Endodermal cell (in vitro differentiated cells): ENCODE measurements around the gene CERS5. TPM values are rescaled to one million over a fixed set of nuclear protein-coding genes. Genes with fewer than 3 reads are reported as not detected.
A peak's percentile ranks its signal among the peaks of the same experiment; 100 is the strongest.

Experiments used
- DNase-seq: peaks from one replicate; pipeline ENCODE4 v3.0.0-alpha.2; 2017
- H3K27ac ChIP-seq: 2 replicates; pipeline ENCODE4 v1.5.1; 2013; ENCODE audit warnings: mild to moderate bottlenecking, low read depth, low read length, moderate library complexity
- H3K27me3 ChIP-seq: 2 replicates; pipeline ENCODE4 v1.6.1; 2013; ENCODE audit warnings: mild to moderate bottlenecking, low read length, moderate library complexity; ENCODE audit not compliant: insufficient read depth, control insufficient read depth, poor library complexity, severe bottlenecking
- H3K36me3 ChIP-seq: 2 replicates; pipeline ENCODE4 v1.7.0; 2013; ENCODE audit warnings: mild to moderate bottlenecking, low read length, moderate library complexity; ENCODE audit not compliant: control insufficient read depth, insufficient read depth
- H3K4me1 ChIP-seq: one replicate; pipeline ENCODE4 v1.7.0; 2013; ENCODE audit warnings: low read length; ENCODE audit not compliant: control insufficient read depth, insufficient read depth
- H3K4me3 ChIP-seq: 2 replicates; pipeline ENCODE4 v1.5.1; 2013; ENCODE audit warnings: mild to moderate bottlenecking, low read length, moderate library complexity
- H3K9ac ChIP-seq: 2 replicates; pipeline ENCODE4 v1.6.1; 2013; ENCODE audit warnings: mild to moderate bottlenecking, low read length, moderate library complexity; ENCODE audit not compliant: poor library complexity, severe bottlenecking; ENCODE audit errors: extremely low read depth
- H3K9me3 ChIP-seq: 2 replicates; pipeline ENCODE4 v1.6.1; 2013; ENCODE audit warnings: mild to moderate bottlenecking, low read length, moderate library complexity; ENCODE audit not compliant: control insufficient read depth
- H3K27ac Mint-ChIP-seq: 2 replicates; pipeline ENCODE4 v1.8.0; 2020; ENCODE audit warnings: mixed read lengths
- H3K27me3 Mint-ChIP-seq: 2 replicates; pipeline ENCODE4 v1.8.0; 2021; ENCODE audit warnings: mild to moderate bottlenecking, mixed read lengths; ENCODE audit not compliant: insufficient read depth
- H3K36me3 Mint-ChIP-seq: 2 replicates; pipeline ENCODE4 v1.8.0; 2020; ENCODE audit warnings: low read depth, mixed read lengths
- H3K4me1 Mint-ChIP-seq: 2 replicates; pipeline ENCODE4 v1.8.0; 2020; ENCODE audit warnings: mixed read lengths
- H3K4me3 Mint-ChIP-seq: 2 replicates; pipeline ENCODE4 v1.8.0; 2020; ENCODE audit warnings: mild to moderate bottlenecking, moderate library complexity, mixed read lengths
- H3K9me3 Mint-ChIP-seq: 2 replicates; pipeline ENCODE4 v1.8.0; 2020; ENCODE audit warnings: mild to moderate bottlenecking, mixed read lengths
- CTCF ChIP-seq: fragments of 200-600 bp; sonication (generic); conservative IDR thresholded peaks from 2 replicates; pipeline ENCODE4 v1.5.0; 2021; ENCODE audit warnings: antibody characterized with exemption, mild to moderate bottlenecking
- WGBS, 2 experiments: methylation state at CpG; one replicate each; pipeline versions ENCODE4 v1.1.5 to v1.1.7; 2013; ENCODE audit warnings: missing lambda C conversion rate in 2 of 2, mixed read lengths in 1 of 2; ENCODE audit not compliant: insufficient coverage in 1 of 2, insufficient read length in 1 of 2; 5-methylcytosine and 5-hydroxymethylcytosine counted together
- total RNA-seq, 2 donors: library from RNA; stranded (reverse); fragmentation: NEBNext Ultra II Directional in 1 of 2; extraction: Animal tissue kit (Norgen Biotek cat#: 25700) in 1 of 2; gene quantifications; 2 replicates in 1 of 2; 3 replicates in 1 of 2; pipeline ENCODE4 v1.2.1, GENCODE V29; 2021

The CERS5 gene
- total RNA-seq, 2 donors from 2014 or later, result 59.7 to 65.5 TPM

GRCh38 chr12:50111693-50112455 lies 55.3 kb downstream of the CERS5 start, which contains the start of gene COX14:
TSS of gene COX14 (plus strand) at chr12:50112236. CDS start at chr12:50120044, 7,808 bp downstream.
- Histone ChIP-seq H3K27ac (peak within 1 kb of the TSS; percentile 85), H3K36me3 (peaks cover 5% of the 10 kb centered on the region), H3K27me3 (no peaks in the 10 kb centered on the region), H3K9me3 (no peaks in the 10 kb centered on the region), H3K4me3 (peak within 1 kb of the TSS; percentile 99), H3K9ac (peak within 1 kb of the TSS; percentile 87), H3K4me1 (peaks cover 18% of the 10 kb centered on the region)
- peaks cover 20% of the 10 kb centered on the region for H3K4me1 Mint-ChIP-seq
- peak within 1 kb of the TSS; percentile 92 for H3K4me3 Mint-ChIP-seq
- DNase-seq, result peak; percentile 100
- H3K27ac Mint-ChIP-seq, result peak within 1 kb of the TSS; percentile 97
- no peaks in the 10 kb centered on the region for H3K27me3 Mint-ChIP-seq
- 0 to 1% methylated on average over 50 to 59 of the region's 59 CpGs for WGBS, 2 experiments
- no peaks in the 10 kb centered on the region for H3K9me3 Mint-ChIP-seq
- peaks cover 11% of the 10 kb centered on the region for H3K36me3 Mint-ChIP-seq
- TF ChIP-seq CTCF, result peak; percentile 96

- H3K36me3 Mint-ChIP-seq, result peaks cover 7% of the 10 kb centered on the region
- no peak overlapping the region for H3K4me3 ChIP-seq
- peak overlapping the region; percentile 85 for H3K27ac Mint-ChIP-seq
- no peak for TF ChIP-seq CTCF
- WGBS, 2 experiments, result 1 to 11% methylated on average over 8 to 19 of the region's 19 CpGs
- no peaks in the 10 kb centered on the region for H3K27me3 Mint-ChIP-seq
- H3K9me3 ChIP-seq, result no peaks in the 10 kb centered on the region
- no peak overlapping the region for H3K9ac ChIP-seq
- peaks cover 20% of the 10 kb centered on the region for H3K4me1 Mint-ChIP-seq
- no peaks in the 10 kb centered on the region for H3K9me3 Mint-ChIP-seq
- no peak overlapping the region for H3K27ac ChIP-seq
- DNase-seq, result no peak
- H3K4me3 Mint-ChIP-seq, result peak overlapping the region; percentile 92
- H3K27me3 ChIP-seq, result no peaks in the 10 kb centered on the region
- H3K36me3 ChIP-seq, result peaks cover 5% of the 10 kb centered on the region
- H3K4me1 ChIP-seq, result peaks cover 18% of the 10 kb centered on the region
Measured at GRCh38 chr12:50111395-50111692, 55.8 kb downstream of the CERS5 start.

- Mint-ChIP-seq H3K36me3 (peaks cover 4% of the 10 kb centered on the region), H3K9me3 (no peaks in the 10 kb centered on the region), H3K27ac (peak overlapping the region; percentile 85), H3K4me3 (peak overlapping the region; percentile 92), H3K4me1 (peaks cover 20% of the 10 kb centered on the region), H3K27me3 (peaks cover 2% of the 10 kb centered on the region)
- H3K27ac ChIP-seq, result no peak overlapping the region
- no peak overlapping the region for H3K9ac ChIP-seq
- H3K4me1 ChIP-seq, result peaks cover 18% of the 10 kb centered on the region
- no peak overlapping the region for H3K4me3 ChIP-seq
- peak; percentile 92 for DNase-seq
- H3K36me3 ChIP-seq, result peaks cover 5% of the 10 kb centered on the region
- H3K27me3 ChIP-seq, result no peaks in the 10 kb centered on the region
- no peak for TF ChIP-seq CTCF
- H3K9me3 ChIP-seq, result no peaks in the 10 kb centered on the region
- WGBS, 2 experiments, result 56 to 75% methylated on average over 4 to 7 of the region's 7 CpGs
Measured at GRCh38 chr12:50110762-50111351, 56.3 kb downstream of the CERS5 start.
